Measurements from ENCODE around the gene CCDC12.

CCDC12 gene

DNA sequence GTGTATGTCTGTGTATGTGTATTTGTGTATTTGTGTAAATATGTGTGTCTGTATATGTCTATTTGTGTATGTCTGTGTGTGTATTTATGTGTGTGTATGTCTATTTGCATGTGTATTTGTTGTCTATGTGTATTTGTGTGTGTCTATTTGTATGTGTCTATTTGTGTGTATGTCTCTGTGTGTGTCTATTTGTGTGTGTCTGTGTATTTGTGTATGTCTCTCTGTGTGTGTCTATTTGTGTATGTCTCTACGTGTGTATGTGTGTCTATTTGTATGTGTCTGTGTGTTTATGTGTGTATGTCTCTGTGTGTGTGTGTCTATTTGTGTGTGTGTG is 68.6 kb downstream of the CCDC12 start:
- TF ChIP-seq, protein P1, sequence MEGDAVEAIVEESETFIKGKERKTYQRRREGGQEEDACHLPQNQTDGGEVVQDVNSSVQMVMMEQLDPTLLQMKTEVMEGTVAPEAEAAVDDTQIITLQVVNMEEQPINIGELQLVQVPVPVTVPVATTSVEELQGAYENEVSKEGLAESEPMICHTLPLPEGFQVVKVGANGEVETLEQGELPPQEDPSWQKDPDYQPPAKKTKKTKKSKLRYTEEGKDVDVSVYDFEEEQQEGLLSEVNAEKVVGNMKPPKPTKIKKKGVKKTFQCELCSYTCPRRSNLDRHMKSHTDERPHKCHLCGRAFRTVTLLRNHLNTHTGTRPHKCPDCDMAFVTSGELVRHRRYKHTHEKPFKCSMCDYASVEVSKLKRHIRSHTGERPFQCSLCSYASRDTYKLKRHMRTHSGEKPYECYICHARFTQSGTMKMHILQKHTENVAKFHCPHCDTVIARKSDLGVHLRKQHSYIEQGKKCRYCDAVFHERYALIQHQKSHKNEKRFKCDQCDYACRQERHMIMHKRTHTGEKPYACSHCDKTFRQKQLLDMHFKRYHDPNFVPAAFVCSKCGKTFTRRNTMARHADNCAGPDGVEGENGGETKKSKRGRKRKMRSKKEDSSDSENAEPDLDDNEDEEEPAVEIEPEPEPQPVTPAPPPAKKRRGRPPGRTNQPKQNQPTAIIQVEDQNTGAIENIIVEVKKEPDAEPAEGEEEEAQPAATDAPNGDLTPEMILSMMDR (IDR thresholded peaks at IDR 0.05), result no peak
- no peak for TF ChIP-seq ZFX (IDR thresholded peaks at IDR 0.05; ENCODE audit: borderline replicate concordance)
- no peak overlapping the region for H3K27ac ChIP-seq

DNA sequence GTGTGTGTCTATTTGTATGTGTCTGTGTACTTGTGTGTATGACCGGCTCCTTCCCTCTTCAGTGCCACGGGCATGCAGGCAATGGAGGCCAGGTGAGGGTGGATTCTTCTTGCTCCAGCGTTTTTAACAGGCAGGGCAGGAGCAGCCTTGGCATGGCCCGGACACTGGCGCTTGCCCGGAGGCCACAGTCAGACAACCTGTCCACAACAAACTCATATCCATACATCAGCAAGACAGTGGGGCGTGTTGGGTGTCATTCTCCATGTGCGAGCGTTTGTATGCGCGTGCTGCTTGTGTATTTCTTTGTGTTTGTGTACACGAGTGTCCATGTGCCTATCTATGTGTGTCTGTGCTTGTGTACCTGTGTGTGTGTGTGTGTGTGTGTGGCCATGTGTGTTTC is 69.3 kb downstream of the CCDC12 start:
- H3K27ac ChIP-seq, result no peak overlapping the region
- no peak for TF ChIP-seq ZFX (IDR thresholded peaks at IDR 0.05; ENCODE audit: borderline replicate concordance)
- TF ChIP-seq, protein P1 (IDR thresholded peaks at IDR 0.05), result no peak

DNA sequence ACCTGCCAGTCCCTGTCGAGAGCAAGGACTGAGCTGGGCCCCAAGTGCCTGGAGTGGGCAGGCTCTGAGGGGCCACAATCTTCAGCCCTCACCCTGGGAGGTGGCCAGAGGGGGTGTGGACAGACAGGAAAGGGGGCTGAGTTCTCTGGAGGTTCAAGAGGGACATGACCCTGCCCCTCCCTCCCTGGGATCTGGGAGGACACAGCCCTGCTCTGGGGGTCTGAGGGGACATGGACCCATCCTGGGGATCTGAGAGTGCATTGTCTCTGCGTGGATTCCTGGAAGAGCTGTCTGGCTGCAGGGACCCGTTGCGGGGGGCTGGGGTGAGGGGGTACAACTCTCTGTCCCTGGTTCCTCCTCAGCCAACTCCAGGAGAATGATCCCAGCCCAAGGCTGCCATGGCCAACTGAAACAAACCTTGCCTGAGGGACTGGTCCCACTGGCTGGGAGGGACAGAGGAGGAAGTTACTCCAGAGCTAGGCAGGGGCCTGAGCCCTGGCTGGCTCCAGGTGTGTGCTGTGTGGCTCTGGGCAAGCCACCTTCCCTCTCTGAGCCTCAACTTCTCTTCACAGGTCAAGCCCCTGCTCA is 70.0 kb downstream of the CCDC12 start:
- no peak for TF ChIP-seq ZFX (IDR thresholded peaks at IDR 0.05; ENCODE audit: borderline replicate concordance)
- TF ChIP-seq, protein P1 (IDR thresholded peaks at IDR 0.05), result no peak
- H3K27ac ChIP-seq, result no peak overlapping the region

DNA sequence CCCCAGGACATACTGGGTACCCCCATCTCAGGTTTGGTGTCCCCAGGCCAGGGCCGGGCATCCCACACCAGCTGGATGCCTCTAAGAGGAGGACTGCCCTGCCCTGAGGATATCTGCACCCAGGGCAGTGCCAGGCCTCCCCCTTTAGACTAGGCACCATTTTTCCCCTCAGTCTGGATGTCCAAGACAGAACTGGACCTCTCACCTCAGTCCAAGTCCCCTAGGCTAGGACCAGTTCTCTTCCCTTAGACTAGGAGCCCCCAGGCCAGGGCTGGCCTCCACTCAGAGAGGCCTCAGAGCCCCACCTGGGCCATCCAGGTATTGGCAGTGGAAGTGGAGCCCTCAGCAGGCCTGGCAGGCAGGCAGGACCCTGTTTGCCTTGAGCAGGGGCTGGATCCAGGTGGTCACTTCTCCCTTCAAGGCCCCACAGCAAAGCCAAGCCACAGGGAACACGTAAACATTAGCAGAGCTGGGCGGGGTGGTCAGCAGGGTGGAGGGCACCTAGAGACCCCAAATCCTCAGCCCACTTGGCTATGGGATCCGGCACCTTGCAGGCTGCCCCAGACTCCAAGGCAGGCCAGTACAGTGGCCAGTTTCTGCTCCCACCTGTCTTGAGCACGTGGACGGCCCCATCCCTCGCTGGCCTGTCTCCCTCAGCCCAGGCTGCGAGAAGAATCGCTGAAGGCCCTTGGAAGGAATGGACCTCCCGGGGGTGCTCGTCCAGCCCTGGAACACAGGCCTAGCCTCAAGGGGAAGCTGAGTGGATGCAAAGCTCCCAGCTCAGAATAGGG is 70.7 kb downstream of the CCDC12 start:
- TF ChIP-seq ZFX (IDR thresholded peaks at IDR 0.05; ENCODE audit: borderline replicate concordance), result no peak
- TF ChIP-seq, protein P1 (IDR thresholded peaks at IDR 0.05), result no peak
- no peak overlapping the region for H3K27ac ChIP-seq

DNA sequence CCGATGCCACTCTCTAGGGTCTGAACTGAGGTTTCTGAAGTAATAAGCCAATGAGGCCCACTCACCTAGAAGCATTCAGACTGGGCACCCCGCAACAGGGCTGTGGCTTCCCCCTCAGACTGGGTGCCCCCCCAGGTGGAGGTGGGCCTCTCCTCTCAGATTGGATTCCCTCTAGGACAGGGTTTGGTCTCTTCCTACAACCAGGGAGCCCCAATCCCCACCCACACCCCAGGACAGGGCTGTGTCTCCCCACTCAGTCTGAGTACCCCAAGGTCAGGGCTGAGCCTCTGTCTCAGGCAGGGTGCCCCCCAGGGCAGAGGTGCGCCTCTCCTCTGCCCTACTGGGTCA is 71.4 kb downstream of the CCDC12 start:
- H3K27ac ChIP-seq, result no peak overlapping the region
- no peak for TF ChIP-seq ZFX (IDR thresholded peaks at IDR 0.05; ENCODE audit: borderline replicate concordance)
- TF ChIP-seq, protein P1 (IDR thresholded peaks at IDR 0.05), result no peak

DNA sequence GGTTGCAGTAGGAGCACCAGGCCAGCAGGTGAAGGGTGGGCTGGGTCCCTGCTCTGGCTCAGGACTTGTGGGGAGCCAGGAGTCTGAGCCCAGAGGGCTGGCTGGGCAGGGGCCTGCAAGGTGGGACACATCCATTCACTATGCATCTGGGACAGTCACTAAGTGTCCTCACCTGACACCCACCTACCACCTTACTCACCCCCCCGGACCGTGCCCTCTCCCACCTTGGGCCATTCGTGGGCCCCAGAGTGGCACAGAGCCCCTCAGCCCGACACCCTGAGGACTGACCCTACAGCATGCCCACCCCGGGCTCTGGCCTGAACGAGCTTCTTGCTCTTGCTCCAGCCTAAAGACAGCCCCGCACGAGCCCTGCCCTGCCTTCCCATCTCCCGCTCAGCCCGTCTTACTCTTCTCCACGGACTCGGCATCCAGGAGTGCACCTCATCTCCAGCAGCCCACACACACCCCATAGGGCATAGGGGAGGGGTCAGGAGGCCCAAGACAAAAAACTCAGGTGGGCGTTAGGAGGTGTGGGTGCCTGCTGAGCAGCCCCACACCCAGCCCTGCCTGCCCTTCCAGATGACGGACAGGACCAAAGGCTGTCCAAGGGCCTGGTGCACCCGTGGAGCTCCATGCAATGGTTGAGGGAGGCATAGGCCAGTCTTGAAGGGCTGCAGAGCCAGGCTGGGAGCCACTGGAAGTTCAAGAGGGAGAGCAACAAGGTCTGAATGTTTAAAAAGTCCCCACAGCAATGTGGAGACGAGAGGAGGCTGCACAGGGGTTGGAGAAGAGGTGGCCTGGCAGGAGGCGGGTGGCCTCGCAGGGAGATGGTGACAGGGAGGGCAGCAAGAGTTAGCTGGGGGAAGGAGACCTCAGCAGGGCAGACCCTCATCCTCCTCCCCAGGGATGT is 72.0 kb downstream of the CCDC12 start:
- no peak for TF ChIP-seq ZFX (IDR thresholded peaks at IDR 0.05; ENCODE audit: borderline replicate concordance)
- TF ChIP-seq, protein P1 (IDR thresholded peaks at IDR 0.05), result no peak
- no peak overlapping the region for H3K27ac ChIP-seq
